Cardiac atrium fibroblast (primary cell): ENCODE measurements around the gene SLC24A5. TPM values are rescaled to one million over a fixed set of nuclear protein-coding genes. Genes with fewer than 3 reads are reported as not detected.

ENCODE experiments used
- total RNA-seq: library from RNA; depleted of rRNA; stranded (reverse); fragments of >200 nt; gene quantifications from 2 replicates; pipeline ENCODE4 v1.2.3, GENCODE V29; 2015

SLC24A5 gene
- not detected in 2 replicates for total RNA-seq

GRCh38 chr15:48120745-48121144, at the start of gene SLC24A5:
Gene SLC24A5 (plus strand): TSS chr15:48120990. CDS start chr15:48121045, 55 bp downstream.

GRCh38 chr15:48177766-48178647, 57.2 kb downstream of the SLC24A5 start, which contains the start of gene MYEF2:
Gene MYEF2 (minus strand): TSS chr15:48178295. CDS start chr15:48178237, 58 bp downstream.

GRCh38 chr15:48191574-48192225, 70.9 kb downstream of the SLC24A5 start, which contains the start of gene CTXN2:
Gene CTXN2 (plus strand): TSS chr15:48191665. CDS start chr15:48201301, 9,636 bp downstream.

Other genes starting within 250 kb of the SLC24A5 start
- gene MYEF2, start 57.3 kb downstream of the SLC24A5 start, total RNA-seq, result 0.49 and 8.3 TPM in 2 replicates
- not detected in 2 replicates for gene CTXN2, start 70.7 kb downstream of the SLC24A5 start, total RNA-seq
- gene SLC12A1, start 85.3 kb downstream of the SLC24A5 start, total RNA-seq, result not detected in 2 replicates
- 45.0 and 48.9 TPM in 2 replicates for gene DUT, start 210.4 kb downstream of the SLC24A5 start, total RNA-seq